ENCODE data around the gene RPL37A.

DNA sequence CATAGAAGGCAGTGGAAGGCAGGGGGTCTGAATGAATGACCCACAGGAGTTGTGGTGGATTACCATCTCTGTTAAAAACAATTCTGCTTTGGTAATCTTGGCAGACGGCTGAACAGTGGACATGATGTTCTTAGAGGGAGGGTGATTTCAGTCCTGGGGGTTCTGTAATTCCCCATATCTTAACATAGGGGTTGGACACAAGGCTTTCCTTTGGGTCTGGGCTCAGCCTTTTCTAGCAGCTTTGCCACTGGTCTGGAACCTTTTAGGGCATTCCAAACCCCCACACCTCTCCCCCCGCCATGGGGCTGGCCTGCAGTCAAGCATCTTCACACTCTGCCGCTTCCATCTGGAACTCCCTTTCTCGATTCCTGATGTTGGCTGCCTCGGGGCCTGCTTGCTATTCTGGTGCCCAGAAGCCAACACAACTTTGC is 50.3 kb downstream of the RPL37A start:
- no peak for TF ChIP-seq BHLHE40 (IDR thresholded peaks at IDR 0.05; ENCODE audit: low read depth, low read length)
- TF ChIP-seq CTCF (conservative IDR thresholded peaks at IDR 0.05; ENCODE audit: low read depth, low read length): no peak
- TF ChIP-seq POLR2A (IDR thresholded peaks at IDR 0.05; ENCODE audit: low read depth, low read length): no peak
- no peak for TF ChIP-seq NFE2L2 (IDR thresholded peaks at IDR 0.05; ENCODE audit: low read depth, low read length)
- TF ChIP-seq FOS (IDR thresholded peaks at IDR 0.05; ENCODE audit: low read depth, low read length): no peak
- TF ChIP-seq RAD21 (IDR thresholded peaks at IDR 0.05; ENCODE audit: low read length): no peak
- TF ChIP-seq RCOR1 (IDR thresholded peaks at IDR 0.05; ENCODE audit: insufficient replicate concordance, low read length): no peak
- TF ChIP-seq, protein P1, sequence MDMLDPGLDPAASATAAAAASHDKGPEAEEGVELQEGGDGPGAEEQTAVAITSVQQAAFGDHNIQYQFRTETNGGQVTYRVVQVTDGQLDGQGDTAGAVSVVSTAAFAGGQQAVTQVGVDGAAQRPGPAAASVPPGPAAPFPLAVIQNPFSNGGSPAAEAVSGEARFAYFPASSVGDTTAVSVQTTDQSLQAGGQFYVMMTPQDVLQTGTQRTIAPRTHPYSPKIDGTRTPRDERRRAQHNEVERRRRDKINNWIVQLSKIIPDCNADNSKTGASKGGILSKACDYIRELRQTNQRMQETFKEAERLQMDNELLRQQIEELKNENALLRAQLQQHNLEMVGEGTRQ (IDR thresholded peaks at IDR 0.05; ENCODE audit: low read depth, low read length): no peak

Data from IMR-90 (cell line).